GM12892 (cell line): ENCODE results near the gene C19orf44.

ENCODE experiments used
- POLR2A ChIP-seq: IDR thresholded peaks from 2 replicates; pipeline ENCODE4 v1.6.1; 2011; ENCODE audit warnings: low read depth, low read length, control low read depth
- POLR2AphosphoS5 ChIP-seq: IDR thresholded peaks from 2 replicates; pipeline ENCODE4 v1.6.1; 2011; ENCODE audit warnings: low read depth, low read length, control low read depth
- TAF1 ChIP-seq: IDR thresholded peaks from 2 replicates; pipeline ENCODE4 v1.6.1; 2011; ENCODE audit warnings: low read depth, mild to moderate bottlenecking, control low read depth, low read length, borderline replicate concordance

DNA sequence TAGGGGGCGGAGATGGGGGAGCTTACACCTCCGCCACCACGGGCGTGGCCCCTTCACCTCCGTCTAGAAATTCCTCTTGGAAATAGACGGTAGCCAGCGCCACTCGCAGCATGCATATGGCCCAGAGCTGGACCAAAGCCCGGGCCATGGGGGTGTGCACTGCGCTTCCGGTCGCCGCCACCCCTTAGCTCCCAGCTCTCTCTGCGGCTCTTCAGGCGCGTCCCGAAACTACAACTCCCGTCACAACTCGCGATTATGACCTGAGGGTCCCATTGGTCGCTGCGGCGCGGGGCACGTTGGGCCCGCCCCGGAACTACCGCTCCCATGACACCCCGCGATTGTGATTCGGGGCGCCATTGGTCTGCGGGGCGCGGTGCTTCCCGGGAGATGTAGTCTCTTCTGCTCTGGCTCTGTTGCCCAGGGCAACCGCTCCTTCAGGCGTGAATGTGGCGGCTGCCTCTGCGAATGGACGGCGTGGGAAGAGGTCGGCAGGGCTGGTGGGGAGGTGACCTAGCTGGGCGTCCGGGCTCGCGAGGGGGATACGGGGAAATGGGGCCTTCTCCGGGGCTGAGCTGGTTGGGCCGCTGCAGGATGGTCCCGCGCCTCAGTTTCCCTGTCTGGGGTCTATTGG, at the start of gene C19orf44, which contains the start of gene CALR3:
- TF ChIP-seq TAF1 (0 out of 2 replicates have a peak, but pooled peaks have one; percentile 20), POLR2A (peak; percentile 74), POLR2AphosphoS5 (peak; percentile 67; the same call in 1 of the 2 replicates)
